NCI-H1694 treated with DMSO at 0.1 percent for 48 hours (cell line): Measurements from ENCODE around the gene IAH1.
"Not testable (repeated sequence)": the region's sequence is repeated elsewhere in the genome, so short reads cannot be mapped to it uniquely, and the experiment has no call there.

Source experiments
- DNase-seq: peaks from one replicate; lab custom pipeline; 2025; lab: John Stamatoyannopoulos, UW

The IAH1 gene

GRCh38 chr2:9473308-9473984 lies 905 bp upstream of the IAH1 start:
- DNase-seq: no peak

GRCh38 chr2:9473985-9474360 lies 378 bp upstream of the IAH1 start:
- no peak for DNase-seq

- DNase-seq: no peak
Observed at GRCh38 chr2:9477914-9478313, 3.6 kb downstream of the IAH1 start.

- no peak for DNase-seq
Observed at GRCh38 chr2:9478526-9478925, 4.2 kb downstream of the IAH1 start.

GRCh38 chr2:9480157-9480556 lies 5.8 kb downstream of the IAH1 start:
- DNase-seq: no peak

GRCh38 chr2:9483107-9483506 lies 8.8 kb downstream of the IAH1 start:
- no peak for DNase-seq

GRCh38 chr2:9484533-9484932 lies 10.2 kb downstream of the IAH1 start:
- no peak for DNase-seq

GRCh38 chr2:9488583-9489547 lies 14.5 kb downstream of the IAH1 start:
- no peak for DNase-seq

- DNase-seq: no peak
Observed at GRCh38 chr2:9490789-9491188, 16.4 kb downstream of the IAH1 start.

- DNase-seq: no peak
Observed at GRCh38 chr2:9492927-9493326, 18.6 kb downstream of the IAH1 start.

- no peak for DNase-seq
Observed at GRCh38 chr2:9493478-9493877, 19.1 kb downstream of the IAH1 start.

- no peak for DNase-seq
Observed at GRCh38 chr2:9494081-9494480, 19.7 kb downstream of the IAH1 start.

- DNase-seq: no peak
Observed at GRCh38 chr2:9497017-9497416, 22.7 kb downstream of the IAH1 start.

- DNase-seq: no peak
Observed at GRCh38 chr2:9498210-9498609, 23.9 kb downstream of the IAH1 start.

- no peak for DNase-seq
Observed at GRCh38 chr2:9508931-9509330, 34.6 kb downstream of the IAH1 start.

- DNase-seq: not testable (repeated sequence)
Observed at GRCh38 chr2:9513946-9514345, 39.6 kb downstream of the IAH1 start.

- DNase-seq: no peak
Observed at GRCh38 chr2:9517118-9517782, 42.9 kb downstream of the IAH1 start.

- DNase-seq: no peak
Observed at GRCh38 chr2:9518163-9518562, 43.8 kb downstream of the IAH1 start.

GRCh38 chr2:9518780-9519179 lies 44.4 kb downstream of the IAH1 start:
- DNase-seq: no peak

GRCh38 chr2:9519250-9519649 lies 44.9 kb downstream of the IAH1 start:
- DNase-seq: no peak

GRCh38 chr2:9524291-9524690 lies 49.9 kb downstream of the IAH1 start:
- no peak for DNase-seq

GRCh38 chr2:9525266-9525665 lies 50.9 kb downstream of the IAH1 start:
- DNase-seq: no peak
